Naive thymus-derived CD8-positive, alpha-beta T cell (primary cell): ENCODE results near the gene TJP2. TPM values are rescaled to one million over a fixed set of nuclear protein-coding genes. Genes with fewer than 3 reads are reported as not detected.

Experiments
- ATAC-seq, 2 donors: fragments of 150-1000 bp; cut with Tn5 transposase in 1 of 2; sonication (Bioruptor Pico), chemical (Tn5 transposase) in 1 of 2; 1 replicate in 1 of 2; 2 replicates in 1 of 2; pipeline ENCODE4 v1.10.0; 2021; ENCODE audit warnings: mild to moderate bottlenecking in 2 of 2, moderate library complexity in 2 of 2
- POLR2A ChIA-PET: fragments of 350-600 bp; sonication (Branson Sonifier 250); formaldehyde crosslinking; loops from one replicate; lab custom pipeline; 2021; ENCODE audit warnings: antibody characterized with exemption; lab: Charles Lee
- DNase-seq, 10 donors: peaks; one replicate each; pipeline versions ENCODE4 v3.0.0 to v3.0.0-alpha.2; 2020 to 2022
- H3K27ac Mint-ChIP-seq, 10 donors: one replicate each; pipeline ENCODE4 v1.8.0; 2020 to 2022; ENCODE audit warnings: mild to moderate bottlenecking in 10 of 10, mixed read lengths in 10 of 10, moderate library complexity in 4 of 10, inconsistent platforms in 1 of 10
- H3K27me3 Mint-ChIP-seq, 5 donors: one replicate each; pipeline ENCODE4 v1.8.0; 2021 to 2022; ENCODE audit warnings: mixed read lengths in 5 of 5
- H3K36me3 Mint-ChIP-seq, 3 donors: one replicate each; pipeline ENCODE4 v1.8.0; 2020 to 2022; ENCODE audit warnings: mixed read lengths in 3 of 3, mild to moderate bottlenecking in 2 of 3, inconsistent platforms in 1 of 3
- H3K4me1 Mint-ChIP-seq, 4 donors: one replicate each; pipeline ENCODE4 v1.8.0; 2021 to 2022; ENCODE audit warnings: mixed read lengths in 4 of 4
- H3K4me3 Mint-ChIP-seq, 10 donors: one replicate each; pipeline ENCODE4 v1.8.0; 2020 to 2022; ENCODE audit warnings: mild to moderate bottlenecking in 10 of 10, mixed read lengths in 10 of 10, moderate library complexity in 6 of 10, inconsistent platforms in 1 of 10
- H3K9me3 Mint-ChIP-seq, 9 donors: one replicate each; pipeline ENCODE4 v1.8.0; 2020 to 2022; ENCODE audit warnings: mixed read lengths in 9 of 9, mild to moderate bottlenecking in 3 of 9, inconsistent platforms in 1 of 9, moderate library complexity in 1 of 9
- polyA plus RNA-seq, 3 donors: library from polyadenylated mRNA; unstranded; fragments of 300-500 nt; fragmentation: Illumina TruSeq; gene quantifications; one replicate each; pipeline ENCODE4 v1.2.3, GENCODE V29; 2021
- total RNA-seq, 8 experiments: library from RNA in 2 of 8; stranded (reverse) in 2 of 8; gene quantifications; one replicate each; pipeline ENCODE4 v1.2.3 and lab custom pipeline; 2021 to 2026

Gene TJP2
- total and polyA plus RNA-seq, 5 experiments from 2014 or later: 0.14 to 4.2 (median 2.2) TPM; not detected in 1

DNA sequence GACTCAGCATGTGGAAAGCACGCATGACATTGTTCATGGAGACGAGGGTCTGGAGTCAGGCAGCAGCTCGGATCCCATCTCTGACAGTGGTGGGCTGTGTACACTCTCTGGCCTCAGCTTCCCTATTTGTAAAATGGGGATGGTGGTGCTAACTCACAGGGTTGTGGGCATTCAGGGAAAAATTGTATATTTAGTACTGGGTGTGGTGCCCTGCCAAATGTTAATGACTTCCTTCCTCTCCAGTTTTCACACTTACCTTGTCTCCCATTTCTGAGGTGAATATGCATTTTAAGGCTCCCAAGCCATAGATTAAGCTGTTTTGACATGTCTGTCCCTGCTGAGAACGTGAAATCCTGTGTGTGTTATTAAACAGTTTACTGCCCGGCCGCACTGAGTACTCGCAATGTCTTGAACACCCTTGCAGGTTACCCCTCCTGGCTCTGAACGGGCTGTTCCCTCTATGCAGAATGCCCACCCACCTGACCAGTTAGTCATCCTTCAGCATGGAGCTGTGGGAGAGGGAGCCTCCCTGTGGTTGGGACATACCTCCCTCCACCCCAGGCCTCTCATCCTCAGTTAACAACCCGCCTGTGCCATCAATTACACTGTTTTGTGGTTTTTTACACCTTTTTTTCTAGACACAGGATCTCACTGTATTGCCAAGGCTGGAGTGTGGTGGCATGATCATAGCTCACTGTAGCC lies 25.8 kb downstream of the TJP2 start:
- Mint-ChIP-seq H3K27me3 (no peaks in the 10 kb centered on the region), H3K27ac (peak overlapping the region in 2 of 10 donors; percentile 6 to 62), H3K9me3 (no peaks in the 10 kb centered on the region), H3K4me3 (no peak overlapping the region), H3K36me3 (no peaks in the 10 kb centered on the region), H3K4me1 (peaks cover 0 to 19% (median 4%) of the 10 kb centered on the region in 4 donors)
- ATAC-seq (no peak), DNase-seq (no peak)
- POLR2A ChIA-PET: no interaction called here

DNA sequence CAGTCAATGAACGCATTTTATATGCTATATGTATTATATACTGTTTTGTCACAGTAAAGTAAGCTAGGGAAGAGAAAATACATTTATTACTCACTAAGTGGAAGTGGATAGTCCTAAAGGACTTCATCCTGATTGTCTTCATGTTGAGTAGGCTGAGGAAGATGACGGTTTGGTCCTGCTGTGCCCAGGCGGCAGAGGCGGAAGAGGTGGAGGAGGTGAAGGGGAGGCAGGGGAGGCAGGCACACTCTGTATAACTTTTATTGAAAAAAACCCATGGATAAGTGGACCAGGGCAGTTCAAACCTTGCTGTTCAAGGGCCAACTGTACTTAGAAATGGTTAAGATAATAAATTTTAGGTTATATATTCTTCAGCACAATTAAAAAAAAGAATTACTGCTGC lies 28.5 kb downstream of the TJP2 start:
- peaks cover 0 to 19% (median 4%) of the 10 kb centered on the region in 4 donors for H3K4me1 Mint-ChIP-seq

DNA sequence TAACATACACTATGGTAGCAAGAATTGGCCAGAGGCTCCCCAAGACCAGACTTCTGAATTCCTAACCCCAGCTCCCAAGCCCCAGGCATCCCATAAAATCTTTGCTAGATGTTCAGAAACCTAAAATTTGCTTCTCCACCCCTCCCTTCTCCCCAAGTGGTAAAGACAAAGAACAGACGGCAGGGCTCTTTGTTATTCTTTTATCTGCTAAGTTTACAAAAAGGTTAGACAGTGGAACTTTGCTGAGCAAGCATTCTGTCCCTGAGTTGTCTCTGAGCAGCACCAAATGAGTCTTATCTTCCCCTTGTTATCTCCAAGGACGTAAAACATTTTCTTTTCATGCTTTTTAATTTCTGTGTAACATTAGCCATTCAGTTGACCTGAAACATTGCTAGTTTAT lies 30.2 kb downstream of the TJP2 start:
- Mint-ChIP-seq H3K4me1 (peaks cover 0 to 16% (median 4%) of the 10 kb centered on the region in 4 donors), H3K9me3 (no peaks in the 10 kb centered on the region), H3K36me3 (no peaks in the 10 kb centered on the region), H3K27me3 (no peaks in the 10 kb centered on the region), H3K4me3 (no peak overlapping the region), H3K27ac (no peak overlapping the region)
- ATAC-seq (no peak), DNase-seq (no peak)
- POLR2A ChIA-PET: no interaction called here

More for the DNA sequence above, 28.5 kb downstream of the TJP2 start:
- Mint-ChIP-seq H3K9me3 (no peaks in the 10 kb centered on the region), H3K36me3 (no peaks in the 10 kb centered on the region), H3K27me3 (no peaks in the 10 kb centered on the region), H3K4me3 (no peak overlapping the region), H3K27ac (no peak overlapping the region)
- ATAC-seq (no peak), DNase-seq (no peak)
- POLR2A ChIA-PET: no interaction called here

GRCh38 chr9:69204849-69205248 lies 30.8 kb downstream of the TJP2 start:
- DNase-seq (no peak), ATAC-seq (no peak)
- Mint-ChIP-seq H3K4me1 (peaks cover 0 to 11% (median 2%) of the 10 kb centered on the region in 4 donors), H3K4me3 (no peak overlapping the region), H3K27ac (no peak overlapping the region), H3K36me3 (no peaks in the 10 kb centered on the region), H3K27me3 (no peaks in the 10 kb centered on the region), H3K9me3 (no peaks in the 10 kb centered on the region)
- POLR2A ChIA-PET: no interaction called here

GRCh38 chr9:69206047-69206446 lies 32.0 kb downstream of the TJP2 start:
- DNase-seq: no peak

GRCh38 chr9:69207503-69207902 lies 33.4 kb downstream of the TJP2 start:
- no peak for ATAC-seq
- no peaks in the 10 kb centered on the region for H3K9me3 Mint-ChIP-seq
- POLR2A ChIA-PET: no interaction called here
- DNase-seq: no peak
- H3K27me3 Mint-ChIP-seq: no peaks in the 10 kb centered on the region
- no peak overlapping the region for H3K4me3 Mint-ChIP-seq
- H3K27ac Mint-ChIP-seq: no peak overlapping the region
- H3K4me1 Mint-ChIP-seq: no peaks in the 10 kb centered on the region
- H3K36me3 Mint-ChIP-seq: no peaks in the 10 kb centered on the region

More at GRCh38 chr9:69206047-69206446, 32.0 kb downstream of the TJP2 start:
- no peaks in the 10 kb centered on the region for H3K36me3 Mint-ChIP-seq
- H3K4me3 Mint-ChIP-seq: no peak overlapping the region
- no peaks in the 10 kb centered on the region for H3K27me3 Mint-ChIP-seq
- POLR2A ChIA-PET: no interaction called here
- no peak overlapping the region for H3K27ac Mint-ChIP-seq
- H3K4me1 Mint-ChIP-seq: no peaks in the 10 kb centered on the region
- ATAC-seq: no peak
- no peaks in the 10 kb centered on the region for H3K9me3 Mint-ChIP-seq

DNA sequence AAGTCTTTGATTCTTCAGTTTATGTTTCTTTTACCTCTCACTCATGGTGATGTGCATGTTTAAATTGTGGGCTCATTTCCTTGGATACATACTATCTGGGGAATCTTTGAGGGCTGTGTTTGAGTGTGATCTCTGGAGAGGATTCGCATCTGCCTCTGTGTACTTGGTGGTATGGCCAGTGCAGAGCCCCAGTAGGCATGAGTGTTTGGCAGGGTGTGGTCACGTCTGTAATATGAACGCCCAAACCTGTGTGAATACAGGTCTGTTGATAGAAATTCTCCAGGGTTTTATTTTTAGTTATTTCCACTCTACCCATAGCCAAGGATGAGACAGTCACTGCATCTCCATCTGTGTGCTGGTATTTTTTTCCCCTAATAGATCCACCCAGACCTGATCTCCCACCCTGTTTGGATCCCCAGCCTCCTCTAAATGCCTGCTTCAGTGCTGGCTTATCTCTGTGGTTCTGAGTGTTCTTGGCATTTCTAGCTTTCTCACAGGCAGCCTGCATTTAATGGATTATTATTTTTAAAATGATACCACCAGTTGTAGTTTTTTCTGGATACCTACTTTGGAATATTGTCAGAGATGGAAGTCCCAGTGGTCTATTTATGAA lies 37.5 kb downstream of the TJP2 start:
- no peak for DNase-seq
- no peaks in the 10 kb centered on the region for H3K4me1 Mint-ChIP-seq
- ATAC-seq: no peak
- H3K9me3 Mint-ChIP-seq: no peaks in the 10 kb centered on the region
- POLR2A ChIA-PET: no interaction called here
- H3K4me3 Mint-ChIP-seq: no peak overlapping the region
- H3K27me3 Mint-ChIP-seq: no peaks in the 10 kb centered on the region
- peaks cover 0 to 2% (median 0%) of the 10 kb centered on the region in 3 donors for H3K36me3 Mint-ChIP-seq
- H3K27ac Mint-ChIP-seq: peak overlapping the region in 1 of 10 donors; percentile 61

GRCh38 chr9:69213647-69214046 lies 39.6 kb downstream of the TJP2 start:
- Mint-ChIP-seq H3K4me1 (no peaks in the 10 kb centered on the region), H3K27me3 (no peaks in the 10 kb centered on the region)
- POLR2A ChIA-PET: no interaction called here

DNA sequence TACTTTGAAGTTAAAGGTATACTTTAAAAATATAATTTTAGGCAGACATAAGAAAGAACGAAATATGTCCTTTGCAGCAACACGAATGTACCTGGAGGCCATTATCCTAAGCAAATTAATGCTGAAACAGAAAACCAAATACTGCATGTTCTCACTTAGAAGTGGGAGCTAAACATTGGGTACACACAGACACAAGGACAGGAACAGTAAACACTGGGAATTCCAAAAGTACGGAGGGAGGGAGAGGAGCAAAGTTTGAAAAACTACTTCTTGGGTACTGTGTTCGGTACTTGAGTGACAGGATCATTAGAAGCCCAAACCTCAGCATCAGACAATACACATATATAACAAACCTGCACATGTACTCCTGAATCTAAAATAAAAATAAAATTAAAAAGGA lies 40.9 kb downstream of the TJP2 start:
- no peak overlapping the region for H3K27ac Mint-ChIP-seq
- POLR2A ChIA-PET: no interaction called here
- DNase-seq: no peak
- H3K9me3 Mint-ChIP-seq: no peaks in the 10 kb centered on the region
- H3K27me3 Mint-ChIP-seq: no peaks in the 10 kb centered on the region
- H3K4me3 Mint-ChIP-seq: no peak overlapping the region
- no peaks in the 10 kb centered on the region for H3K4me1 Mint-ChIP-seq
- peaks cover 0 to 4% (median 2%) of the 10 kb centered on the region in 3 donors for H3K36me3 Mint-ChIP-seq
- ATAC-seq: no peak

More at GRCh38 chr9:69213647-69214046, 39.6 kb downstream of the TJP2 start:
- no peak overlapping the region for H3K27ac Mint-ChIP-seq
- no peaks in the 10 kb centered on the region for H3K9me3 Mint-ChIP-seq
- no peak for DNase-seq
- peaks cover 0 to 2% (median 2%) of the 10 kb centered on the region in 3 donors for H3K36me3 Mint-ChIP-seq
- H3K4me3 Mint-ChIP-seq: no peak overlapping the region
- no peak for ATAC-seq

GRCh38 chr9:69215774-69216485 lies 41.9 kb downstream of the TJP2 start:
- Mint-ChIP-seq H3K4me3 (no peak overlapping the region), H3K36me3 (peaks cover 0 to 7% (median 4%) of the 10 kb centered on the region in 3 donors), H3K4me1 (no peaks in the 10 kb centered on the region), H3K27ac (no peak overlapping the region), H3K9me3 (no peaks in the 10 kb centered on the region), H3K27me3 (no peaks in the 10 kb centered on the region)
- POLR2A ChIA-PET: no interaction called here
- no peak for ATAC-seq
- no peak for DNase-seq

DNA sequence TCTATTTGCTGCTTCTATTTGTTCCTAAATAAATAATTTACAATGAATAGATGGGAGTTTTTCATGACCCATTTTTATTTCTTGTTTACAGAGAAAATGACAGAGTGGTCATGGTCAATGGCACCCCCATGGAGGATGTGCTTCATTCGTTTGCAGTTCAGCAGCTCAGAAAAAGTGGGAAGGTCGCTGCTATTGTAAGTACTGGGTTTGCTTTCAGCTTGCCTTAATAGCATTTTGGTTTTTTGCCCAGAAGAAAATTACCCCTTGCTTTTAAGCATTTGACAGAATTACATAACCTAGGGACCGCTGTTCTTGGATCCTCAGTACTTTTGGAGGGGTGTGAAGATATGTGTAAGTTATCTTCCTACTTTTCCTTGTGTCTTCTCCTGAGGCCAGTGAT lies 44.1 kb downstream of the TJP2 start:
- ATAC-seq (no peak), DNase-seq (no peak)
- Mint-ChIP-seq H3K9me3 (no peaks in the 10 kb centered on the region), H3K4me1 (no peaks in the 10 kb centered on the region), H3K4me3 (no peak overlapping the region), H3K27me3 (no peaks in the 10 kb centered on the region), H3K27ac (no peak overlapping the region), H3K36me3 (peaks cover 0 to 7% (median 6%) of the 10 kb centered on the region in 3 donors)
- POLR2A ChIA-PET: no interaction called here

- Mint-ChIP-seq H3K4me3 (no peak overlapping the region), H3K36me3 (peaks cover 0 to 17% (median 14%) of the 10 kb centered on the region in 3 donors), H3K27ac (no peak overlapping the region), H3K9me3 (no peaks in the 10 kb centered on the region), H3K4me1 (no peaks in the 10 kb centered on the region), H3K27me3 (no peaks in the 10 kb centered on the region)
- POLR2A ChIA-PET: no interaction called here
- DNase-seq: no peak
- no peak for ATAC-seq
Observed at GRCh38 chr9:69221036-69221435, 47.0 kb downstream of the TJP2 start.

GRCh38 chr9:69222970-69223369 lies 48.9 kb downstream of the TJP2 start:
- Mint-ChIP-seq H3K4me1 (no peaks in the 10 kb centered on the region), H3K27ac (no peak overlapping the region), H3K9me3 (no peaks in the 10 kb centered on the region), H3K36me3 (peaks cover 4 to 20% (median 16%) of the 10 kb centered on the region in 3 donors), H3K4me3 (no peak overlapping the region), H3K27me3 (no peaks in the 10 kb centered on the region)
- POLR2A ChIA-PET: no interaction called here
- ATAC-seq (no peak), DNase-seq (no peak)
